ENCODE data around the gene USP13. TPM values are rescaled to one million over a fixed set of nuclear protein-coding genes. Genes with fewer than 3 reads are reported as not detected.
"Not testable (repeated sequence)": the region's sequence is repeated elsewhere in the genome, so short reads cannot be mapped to it uniquely, and the experiment has no call there.

Gene USP13
- polyA plus RNA-seq (ENCODE audit: insufficient read length) = 48.8 TPM

GRCh38 chr3:179652447-179653095 lies at the start of gene USP13:
TSS of gene USP13 (plus strand) at chr3:179653040. CDS start at chr3:179653226, 186 bp downstream.
- peak; percentile 46 for DNase-seq (ENCODE audit: low read depth)

- no peak for DNase-seq (ENCODE audit: low read depth)
These were observed 49.5 kb upstream of the USP13 start for GRCh38 chr3:179603321-179603720.

- no peak for DNase-seq (ENCODE audit: low read depth)
These were observed 49.0 kb upstream of the USP13 start for GRCh38 chr3:179603831-179604230.

- DNase-seq (ENCODE audit: low read depth) = peak; percentile 98
These were observed 48.3 kb upstream of the USP13 start, which contains the start of the genes MRPL47 and NDUFB5 for GRCh38 chr3:179604321-179605078. TSS of gene MRPL47 (minus strand) at chr3:179604638. CDS start at chr3:179604624, 14 bp downstream. TSS of gene NDUFB5 (plus strand) at chr3:179604794. CDS start at chr3:179604816, 22 bp downstream.

GRCh38 chr3:179606534-179607085 lies 46.2 kb upstream of the USP13 start:
- DNase-seq (ENCODE audit: low read depth) = no peak

GRCh38 chr3:179608931-179609720 lies 43.7 kb upstream of the USP13 start:
- no peak for DNase-seq (ENCODE audit: low read depth)

- DNase-seq (ENCODE audit: low read depth) = no peak
These were observed 42.8 kb upstream of the USP13 start for GRCh38 chr3:179610066-179610465.

- no peak for DNase-seq (ENCODE audit: low read depth)
These were observed 39.0 kb upstream of the USP13 start for GRCh38 chr3:179613807-179614206.

- DNase-seq (ENCODE audit: low read depth) = no peak
These were observed 37.2 kb upstream of the USP13 start for GRCh38 chr3:179615458-179616173.

GRCh38 chr3:179622023-179622422 lies 30.8 kb upstream of the USP13 start:
- DNase-seq (ENCODE audit: low read depth) = no peak

- no peak for DNase-seq (ENCODE audit: low read depth)
These were observed 28.4 kb upstream of the USP13 start for GRCh38 chr3:179624451-179624850.

GRCh38 chr3:179630753-179631451 lies 21.9 kb upstream of the USP13 start:
- DNase-seq (ENCODE audit: low read depth) = no peak

GRCh38 chr3:179640469-179640868 lies 12.4 kb upstream of the USP13 start:
- DNase-seq (ENCODE audit: low read depth) = no peak

GRCh38 chr3:179642871-179643270 lies 10.0 kb upstream of the USP13 start:
- no peak for DNase-seq (ENCODE audit: low read depth)

- DNase-seq (ENCODE audit: low read depth) = not testable (repeated sequence)
These were observed 9.0 kb upstream of the USP13 start for GRCh38 chr3:179643837-179644236.

GRCh38 chr3:179646177-179646576 lies 6.7 kb upstream of the USP13 start:
- DNase-seq (ENCODE audit: low read depth) = no peak

- DNase-seq (ENCODE audit: low read depth) = no peak
These were observed 973 bp upstream of the USP13 start for GRCh38 chr3:179651687-179652446.

- DNase-seq (ENCODE audit: low read depth) = no peak
These were observed 407 bp downstream of the USP13 start for GRCh38 chr3:179653096-179653797.

- DNase-seq (ENCODE audit: low read depth) = no peak
These were observed 2.4 kb downstream of the USP13 start for GRCh38 chr3:179655236-179655635.
